ENCODE measurements around the gene NR5A1. TPM values are rescaled to one million over a fixed set of nuclear protein-coding genes. Genes with fewer than 3 reads are reported as not detected.

NR5A1 gene
- total and polyA plus RNA-seq, 2 experiments from 2014 or later: 0.21 TPM; not detected in 1

DNA sequence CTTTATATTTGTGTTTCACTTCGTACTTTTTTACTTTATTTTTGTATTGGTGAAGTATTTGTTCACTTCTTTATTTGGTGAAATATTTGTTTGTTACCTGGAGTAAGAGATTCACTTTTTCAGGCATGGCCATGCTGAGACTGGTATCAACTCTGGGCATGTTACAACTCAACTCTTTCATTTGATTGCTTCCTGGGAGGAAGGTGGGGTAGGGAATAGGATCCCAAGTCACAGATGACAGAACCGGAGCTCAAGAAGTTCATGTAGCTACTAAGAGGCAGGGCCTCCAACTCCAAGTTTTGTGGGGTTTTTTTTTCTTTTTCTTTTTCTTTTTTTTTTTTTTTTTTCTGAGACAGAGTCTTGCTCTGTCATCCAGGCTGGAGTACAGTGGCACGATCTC is 63.0 kb downstream of the NR5A1 start:
- no peaks in the 10 kb centered on the region for H3K9me2 ChIP-seq (ENCODE audit: insufficient read depth)
- no peak overlapping the region for H2AFZ ChIP-seq
- no peak for ATAC-seq

More for the DNA sequence above, 63.0 kb downstream of the NR5A1 start:
- no peak overlapping the region for H3K27ac Mint-ChIP-seq
- H3K9me3 Mint-ChIP-seq: no peaks in the 10 kb centered on the region; the same call in 1 of the 3 replicates
- H4K20me1 ChIP-seq (replicated peaks; ENCODE audit: insufficient read depth): no peaks in the 10 kb centered on the region
- H3K4me3 Mint-ChIP-seq: no peak overlapping the region
- no peaks in the 10 kb centered on the region for H3K79me2 ChIP-seq (replicated peaks; ENCODE audit: insufficient read depth)
- peaks cover 5% of the 10 kb centered on the region for H3K27me3 Mint-ChIP-seq (ENCODE audit: insufficient read depth, low read depth, poor library complexity)
- no peak for DNase-seq (ENCODE audit: low spot score)
- no peak overlapping the region for H3K4me3 ChIP-seq
- TF ChIP-seq CREB1 (CRISPR knock-in tag; IDR thresholded peaks at IDR 0.05; ENCODE audit: low read depth): no peak
- TF ChIP-seq, protein P1, sequence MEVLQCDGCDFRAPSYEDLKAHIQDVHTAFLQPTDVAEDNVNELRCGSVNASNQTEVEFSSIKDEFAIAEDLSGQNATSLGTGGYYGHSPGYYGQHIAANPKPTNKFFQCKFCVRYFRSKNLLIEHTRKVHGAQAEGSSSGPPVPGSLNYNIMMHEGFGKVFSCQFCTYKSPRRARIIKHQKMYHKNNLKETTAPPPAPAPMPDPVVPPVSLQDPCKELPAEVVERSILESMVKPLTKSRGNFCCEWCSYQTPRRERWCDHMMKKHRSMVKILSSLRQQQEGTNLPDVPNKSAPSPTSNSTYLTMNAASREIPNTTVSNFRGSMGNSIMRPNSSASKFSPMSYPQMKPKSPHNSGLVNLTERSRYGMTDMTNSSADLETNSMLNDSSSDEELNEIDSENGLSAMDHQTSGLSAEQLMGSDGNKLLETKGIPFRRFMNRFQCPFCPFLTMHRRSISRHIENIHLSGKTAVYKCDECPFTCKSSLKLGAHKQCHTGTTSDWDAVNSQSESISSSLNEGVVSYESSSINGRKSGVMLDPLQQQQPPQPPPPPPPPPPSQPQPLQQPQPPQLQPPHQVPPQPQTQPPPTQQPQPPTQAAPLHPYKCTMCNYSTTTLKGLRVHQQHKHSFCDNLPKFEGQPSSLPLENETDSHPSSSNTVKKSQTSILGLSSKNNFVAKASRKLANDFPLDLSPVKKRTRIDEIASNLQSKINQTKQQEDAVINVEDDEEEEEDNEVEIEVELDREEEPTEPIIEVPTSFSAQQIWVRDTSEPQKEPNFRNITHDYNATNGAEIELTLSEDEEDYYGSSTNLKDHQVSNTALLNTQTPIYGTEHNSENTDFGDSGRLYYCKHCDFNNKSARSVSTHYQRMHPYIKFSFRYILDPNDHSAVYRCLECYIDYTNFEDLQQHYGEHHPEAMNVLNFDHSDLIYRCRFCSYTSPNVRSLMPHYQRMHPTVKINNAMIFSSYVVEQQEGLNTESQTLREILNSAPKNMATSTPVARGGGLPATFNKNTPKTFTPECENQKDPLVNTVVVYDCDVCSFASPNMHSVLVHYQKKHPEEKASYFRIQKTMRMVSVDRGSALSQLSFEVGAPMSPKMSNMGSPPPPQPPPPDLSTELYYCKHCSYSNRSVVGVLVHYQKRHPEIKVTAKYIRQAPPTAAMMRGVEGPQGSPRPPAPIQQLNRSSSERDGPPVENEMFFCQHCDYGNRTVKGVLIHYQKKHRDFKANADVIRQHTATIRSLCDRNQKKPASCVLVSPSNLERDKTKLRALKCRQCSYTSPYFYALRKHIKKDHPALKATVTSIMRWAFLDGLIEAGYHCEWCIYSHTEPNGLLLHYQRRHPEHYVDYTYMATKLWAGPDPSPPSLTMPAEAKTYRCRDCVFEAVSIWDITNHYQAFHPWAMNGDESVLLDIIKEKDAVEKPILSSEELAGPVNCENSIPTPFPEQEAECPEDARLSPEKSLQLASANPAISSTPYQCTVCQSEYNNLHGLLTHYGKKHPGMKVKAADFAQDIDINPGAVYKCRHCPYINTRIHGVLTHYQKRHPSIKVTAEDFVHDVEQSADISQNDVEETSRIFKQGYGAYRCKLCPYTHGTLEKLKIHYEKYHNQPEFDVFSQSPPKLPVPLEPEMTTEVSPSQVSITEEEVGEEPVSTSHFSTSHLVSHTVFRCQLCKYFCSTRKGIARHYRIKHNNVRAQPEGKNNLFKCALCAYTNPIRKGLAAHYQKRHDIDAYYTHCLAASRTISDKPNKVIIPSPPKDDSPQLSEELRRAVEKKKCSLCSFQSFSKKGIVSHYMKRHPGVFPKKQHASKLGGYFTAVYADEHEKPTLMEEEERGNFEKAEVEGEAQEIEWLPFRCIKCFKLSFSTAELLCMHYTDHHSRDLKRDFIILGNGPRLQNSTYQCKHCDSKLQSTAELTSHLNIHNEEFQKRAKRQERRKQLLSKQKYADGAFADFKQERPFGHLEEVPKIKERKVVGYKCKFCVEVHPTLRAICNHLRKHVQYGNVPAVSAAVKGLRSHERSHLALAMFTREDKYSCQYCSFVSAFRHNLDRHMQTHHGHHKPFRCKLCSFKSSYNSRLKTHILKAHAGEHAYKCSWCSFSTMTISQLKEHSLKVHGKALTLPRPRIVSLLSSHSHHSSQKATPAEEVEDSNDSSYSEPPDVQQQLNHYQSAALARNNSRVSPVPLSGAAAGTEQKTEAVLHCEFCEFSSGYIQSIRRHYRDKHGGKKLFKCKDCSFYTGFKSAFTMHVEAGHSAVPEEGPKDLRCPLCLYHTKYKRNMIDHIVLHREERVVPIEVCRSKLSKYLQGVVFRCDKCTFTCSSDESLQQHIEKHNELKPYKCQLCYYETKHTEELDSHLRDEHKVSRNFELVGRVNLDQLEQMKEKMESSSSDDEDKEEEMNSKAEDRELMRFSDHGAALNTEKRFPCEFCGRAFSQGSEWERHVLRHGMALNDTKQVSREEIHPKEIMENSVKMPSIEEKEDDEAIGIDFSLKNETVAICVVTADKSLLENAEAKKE (CRISPR knock-in tag; IDR thresholded peaks at IDR 0.05): no peak
- TF ChIP-seq NANOG (IDR thresholded peaks at IDR 0.05; ENCODE audit: borderline replicate concordance): no peak
- TF ChIP-seq, protein P2, sequence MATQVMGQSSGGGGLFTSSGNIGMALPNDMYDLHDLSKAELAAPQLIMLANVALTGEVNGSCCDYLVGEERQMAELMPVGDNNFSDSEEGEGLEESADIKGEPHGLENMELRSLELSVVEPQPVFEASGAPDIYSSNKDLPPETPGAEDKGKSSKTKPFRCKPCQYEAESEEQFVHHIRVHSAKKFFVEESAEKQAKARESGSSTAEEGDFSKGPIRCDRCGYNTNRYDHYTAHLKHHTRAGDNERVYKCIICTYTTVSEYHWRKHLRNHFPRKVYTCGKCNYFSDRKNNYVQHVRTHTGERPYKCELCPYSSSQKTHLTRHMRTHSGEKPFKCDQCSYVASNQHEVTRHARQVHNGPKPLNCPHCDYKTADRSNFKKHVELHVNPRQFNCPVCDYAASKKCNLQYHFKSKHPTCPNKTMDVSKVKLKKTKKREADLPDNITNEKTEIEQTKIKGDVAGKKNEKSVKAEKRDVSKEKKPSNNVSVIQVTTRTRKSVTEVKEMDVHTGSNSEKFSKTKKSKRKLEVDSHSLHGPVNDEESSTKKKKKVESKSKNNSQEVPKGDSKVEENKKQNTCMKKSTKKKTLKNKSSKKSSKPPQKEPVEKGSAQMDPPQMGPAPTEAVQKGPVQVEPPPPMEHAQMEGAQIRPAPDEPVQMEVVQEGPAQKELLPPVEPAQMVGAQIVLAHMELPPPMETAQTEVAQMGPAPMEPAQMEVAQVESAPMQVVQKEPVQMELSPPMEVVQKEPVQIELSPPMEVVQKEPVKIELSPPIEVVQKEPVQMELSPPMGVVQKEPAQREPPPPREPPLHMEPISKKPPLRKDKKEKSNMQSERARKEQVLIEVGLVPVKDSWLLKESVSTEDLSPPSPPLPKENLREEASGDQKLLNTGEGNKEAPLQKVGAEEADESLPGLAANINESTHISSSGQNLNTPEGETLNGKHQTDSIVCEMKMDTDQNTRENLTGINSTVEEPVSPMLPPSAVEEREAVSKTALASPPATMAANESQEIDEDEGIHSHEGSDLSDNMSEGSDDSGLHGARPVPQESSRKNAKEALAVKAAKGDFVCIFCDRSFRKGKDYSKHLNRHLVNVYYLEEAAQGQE (IDR thresholded peaks at IDR 0.05; ENCODE audit: unreplicated experiment): no peak
- no peak for TF ChIP-seq EZH2 (IDR thresholded peaks at IDR 0.05; ENCODE audit: low read depth, unreplicated experiment)
- TF ChIP-seq EZH2phosphoT487 (IDR thresholded peaks at IDR 0.05; ENCODE audit: unreplicated experiment): no peak
- TF ChIP-seq JUNB (IDR thresholded peaks at IDR 0.05; ENCODE audit: unreplicated experiment): no peak
- TF ChIP-seq, protein P3, sequence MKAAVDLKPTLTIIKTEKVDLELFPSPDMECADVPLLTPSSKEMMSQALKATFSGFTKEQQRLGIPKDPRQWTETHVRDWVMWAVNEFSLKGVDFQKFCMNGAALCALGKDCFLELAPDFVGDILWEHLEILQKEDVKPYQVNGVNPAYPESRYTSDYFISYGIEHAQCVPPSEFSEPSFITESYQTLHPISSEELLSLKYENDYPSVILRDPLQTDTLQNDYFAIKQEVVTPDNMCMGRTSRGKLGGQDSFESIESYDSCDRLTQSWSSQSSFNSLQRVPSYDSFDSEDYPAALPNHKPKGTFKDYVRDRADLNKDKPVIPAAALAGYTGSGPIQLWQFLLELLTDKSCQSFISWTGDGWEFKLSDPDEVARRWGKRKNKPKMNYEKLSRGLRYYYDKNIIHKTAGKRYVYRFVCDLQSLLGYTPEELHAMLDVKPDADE (IDR thresholded peaks at IDR 0.05): no peak
- no peak for TF ChIP-seq ZNF114 (CRISPR knock-in tag; IDR thresholded peaks at IDR 0.05)
- TF ChIP-seq STAT1 (IDR thresholded peaks at IDR 0.05; ENCODE audit: unreplicated experiment): no peak
- TF ChIP-seq POLR2AphosphoS5 (IDR thresholded peaks at IDR 0.05; ENCODE audit: low read depth): no peak
- H3F3A ChIP-seq (replicated peaks; ENCODE audit: low read depth): no peaks in the 10 kb centered on the region
- H3K4me1 Mint-ChIP-seq: peaks cover 4% of the 10 kb centered on the region
- H3K4me2 ChIP-seq: no peak overlapping the region
- H3K36me3 ChIP-seq (ENCODE audit: insufficient read depth): no peaks in the 10 kb centered on the region
- no peaks in the 10 kb centered on the region for H3K27me3 ChIP-seq (ENCODE audit: insufficient read depth)
- H3K27ac ChIP-seq (ENCODE audit: low read depth): no peak overlapping the region
- no peaks in the 10 kb centered on the region for H3K4me1 ChIP-seq (ENCODE audit: insufficient read depth)
- H3K36me3 Mint-ChIP-seq (ENCODE audit: low read depth): no peaks in the 10 kb centered on the region

All from GM23338 (cell line).